ENCODE measurements around the gene CDC5L.

DNA sequence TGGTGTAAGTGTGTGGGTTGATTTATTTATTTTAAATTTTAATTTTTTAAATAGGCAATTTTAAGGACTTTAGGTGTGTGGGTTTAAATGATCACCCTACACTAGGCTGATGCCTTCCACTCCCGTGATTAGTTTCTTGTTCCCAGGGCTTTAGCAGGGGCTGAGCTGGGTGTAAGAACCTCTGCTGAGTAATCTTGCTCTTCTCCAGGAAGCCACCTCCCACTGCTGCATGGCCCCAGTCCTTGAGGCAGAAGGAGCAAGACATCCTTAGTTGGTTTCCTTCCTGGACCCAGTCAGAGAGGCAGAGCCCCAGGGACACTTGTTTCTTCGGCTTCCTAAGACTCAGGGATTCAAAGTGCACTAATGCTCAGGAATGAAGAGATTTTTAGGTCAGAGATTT is 19.8 kb upstream of the CDC5L start:
- TF ChIP-seq, protein P1, sequence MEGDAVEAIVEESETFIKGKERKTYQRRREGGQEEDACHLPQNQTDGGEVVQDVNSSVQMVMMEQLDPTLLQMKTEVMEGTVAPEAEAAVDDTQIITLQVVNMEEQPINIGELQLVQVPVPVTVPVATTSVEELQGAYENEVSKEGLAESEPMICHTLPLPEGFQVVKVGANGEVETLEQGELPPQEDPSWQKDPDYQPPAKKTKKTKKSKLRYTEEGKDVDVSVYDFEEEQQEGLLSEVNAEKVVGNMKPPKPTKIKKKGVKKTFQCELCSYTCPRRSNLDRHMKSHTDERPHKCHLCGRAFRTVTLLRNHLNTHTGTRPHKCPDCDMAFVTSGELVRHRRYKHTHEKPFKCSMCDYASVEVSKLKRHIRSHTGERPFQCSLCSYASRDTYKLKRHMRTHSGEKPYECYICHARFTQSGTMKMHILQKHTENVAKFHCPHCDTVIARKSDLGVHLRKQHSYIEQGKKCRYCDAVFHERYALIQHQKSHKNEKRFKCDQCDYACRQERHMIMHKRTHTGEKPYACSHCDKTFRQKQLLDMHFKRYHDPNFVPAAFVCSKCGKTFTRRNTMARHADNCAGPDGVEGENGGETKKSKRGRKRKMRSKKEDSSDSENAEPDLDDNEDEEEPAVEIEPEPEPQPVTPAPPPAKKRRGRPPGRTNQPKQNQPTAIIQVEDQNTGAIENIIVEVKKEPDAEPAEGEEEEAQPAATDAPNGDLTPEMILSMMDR (IDR thresholded peaks at IDR 0.05): no peak
- TF ChIP-seq POLR2A (IDR thresholded peaks at IDR 0.05): no peak

Measured in lower leg skin (tissue), 3 donors.